HEK293T (cell line): ENCODE measurements around the gene PSMA4.

Experiments
- ARNT ChIP-seq: fragments of 450-650 bp; IDR thresholded peaks from 2 replicates; pipeline ENCODE4 v1.6.1; 2017; ENCODE audit warnings: mild to moderate bottlenecking
- ELF4 ChIP-seq: fragments of 450-650 bp; IDR thresholded peaks from 2 replicates; pipeline ENCODE4 v1.6.1; 2017; ENCODE audit warnings: antibody characterized with exemption
- FOXA1 ChIP-seq: fragments of 450-650 bp; IDR thresholded peaks from 2 replicates; pipeline ENCODE4 v1.6.1; 2016; ENCODE audit warnings: mild to moderate bottlenecking
- FOXK2 ChIP-seq: fragments of 450-650 bp; IDR thresholded peaks from 2 replicates; pipeline ENCODE4 v1.6.1; 2016; ENCODE audit warnings: mild to moderate bottlenecking
- L3MBTL2 ChIP-seq: fragments of 450-650 bp; conservative IDR thresholded peaks from 2 replicates; pipeline ENCODE4 v1.6.1; 2016; ENCODE audit warnings: mild to moderate bottlenecking
- SP1 ChIP-seq: fragments of 450-650 bp; IDR thresholded peaks from 2 replicates; pipeline ENCODE4 v1.6.1; 2017
- SUZ12 ChIP-seq: fragments of 450-650 bp; IDR thresholded peaks from 2 replicates; pipeline ENCODE4 v1.6.1; 2016; ENCODE audit warnings: mild to moderate bottlenecking
- ZNF384 ChIP-seq: fragments of 450-650 bp; IDR thresholded peaks from 2 replicates; pipeline ENCODE4 v1.6.1; 2016
- TF ChIP-seq, protein P1 (sequence below): fragments of 450-650 bp; IDR thresholded peaks from 2 replicates; pipeline ENCODE4 v1.6.1; 2016

DNA sequence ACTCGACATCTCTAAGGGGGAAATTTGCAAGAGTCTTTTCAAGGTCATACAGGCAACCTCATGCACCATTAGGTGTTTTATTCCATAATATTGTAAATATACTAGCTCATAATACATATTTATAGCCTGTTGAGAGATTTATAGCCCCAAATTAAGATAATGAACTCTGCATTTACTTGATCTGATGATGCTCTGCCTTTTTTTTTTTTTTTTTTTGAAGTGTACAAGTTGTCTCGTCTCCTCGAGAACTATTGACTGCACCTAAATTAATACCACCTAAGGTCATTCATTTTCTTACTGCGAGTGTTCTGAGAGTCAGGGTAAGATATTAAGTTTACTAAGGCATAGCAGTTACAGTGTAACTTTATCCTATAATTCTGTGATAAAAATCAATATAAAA is 31.1 kb downstream of the PSMA4 start:
- peak; percentile 75 for TF ChIP-seq ZNF384
- TF ChIP-seq L3MBTL2, result no peak
- TF ChIP-seq, protein P1, sequence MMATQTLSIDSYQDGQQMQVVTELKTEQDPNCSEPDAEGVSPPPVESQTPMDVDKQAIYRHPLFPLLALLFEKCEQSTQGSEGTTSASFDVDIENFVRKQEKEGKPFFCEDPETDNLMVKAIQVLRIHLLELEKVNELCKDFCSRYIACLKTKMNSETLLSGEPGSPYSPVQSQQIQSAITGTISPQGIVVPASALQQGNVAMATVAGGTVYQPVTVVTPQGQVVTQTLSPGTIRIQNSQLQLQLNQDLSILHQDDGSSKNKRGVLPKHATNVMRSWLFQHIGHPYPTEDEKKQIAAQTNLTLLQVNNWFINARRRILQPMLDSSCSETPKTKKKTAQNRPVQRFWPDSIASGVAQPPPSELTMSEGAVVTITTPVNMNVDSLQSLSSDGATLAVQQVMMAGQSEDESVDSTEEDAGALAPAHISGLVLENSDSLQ, result peak; percentile 47
- TF ChIP-seq SP1, result no peak
- TF ChIP-seq FOXA1, result no peak
- no peak for TF ChIP-seq FOXK2
- TF ChIP-seq SUZ12, result no peak
- no peak for TF ChIP-seq ARNT
- TF ChIP-seq ELF4, result no peak
